Measurements from ENCODE around the gene KCNT1.

GRCh38 chr9:135810806-135811575, 109.0 kb downstream of the KCNT1 start:
- no peak for TF ChIP-seq CTCF (IDR thresholded peaks at IDR 0.05)
- TF ChIP-seq POLR2A (IDR thresholded peaks at IDR 0.05), result no peak

Data from uterus (tissue), 2 donors.